Activated CD4-positive, alpha-beta T cell treated with anti-CD3 and anti-CD28 coated beads, Interleukin-2, amount 50 U/mL, for 4 hours (primary cell): ENCODE data around the gene KCNMB3.
"Not testable (repeated sequence)": the region's sequence is repeated elsewhere in the genome, so short reads cannot be mapped to it uniquely, and the experiment has no call there.

Experiments used
- DNase-seq, 2 experiments: peaks; one replicate each; pipeline ENCODE4 v3.0.0-alpha.2; 2020

KCNMB3 gene, protein sequence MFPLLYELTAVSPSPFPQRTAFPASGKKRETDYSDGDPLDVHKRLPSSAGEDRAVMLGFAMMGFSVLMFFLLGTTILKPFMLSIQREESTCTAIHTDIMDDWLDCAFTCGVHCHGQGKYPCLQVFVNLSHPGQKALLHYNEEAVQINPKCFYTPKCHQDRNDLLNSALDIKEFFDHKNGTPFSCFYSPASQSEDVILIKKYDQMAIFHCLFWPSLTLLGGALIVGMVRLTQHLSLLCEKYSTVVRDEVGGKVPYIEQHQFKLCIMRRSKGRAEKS

DNA sequence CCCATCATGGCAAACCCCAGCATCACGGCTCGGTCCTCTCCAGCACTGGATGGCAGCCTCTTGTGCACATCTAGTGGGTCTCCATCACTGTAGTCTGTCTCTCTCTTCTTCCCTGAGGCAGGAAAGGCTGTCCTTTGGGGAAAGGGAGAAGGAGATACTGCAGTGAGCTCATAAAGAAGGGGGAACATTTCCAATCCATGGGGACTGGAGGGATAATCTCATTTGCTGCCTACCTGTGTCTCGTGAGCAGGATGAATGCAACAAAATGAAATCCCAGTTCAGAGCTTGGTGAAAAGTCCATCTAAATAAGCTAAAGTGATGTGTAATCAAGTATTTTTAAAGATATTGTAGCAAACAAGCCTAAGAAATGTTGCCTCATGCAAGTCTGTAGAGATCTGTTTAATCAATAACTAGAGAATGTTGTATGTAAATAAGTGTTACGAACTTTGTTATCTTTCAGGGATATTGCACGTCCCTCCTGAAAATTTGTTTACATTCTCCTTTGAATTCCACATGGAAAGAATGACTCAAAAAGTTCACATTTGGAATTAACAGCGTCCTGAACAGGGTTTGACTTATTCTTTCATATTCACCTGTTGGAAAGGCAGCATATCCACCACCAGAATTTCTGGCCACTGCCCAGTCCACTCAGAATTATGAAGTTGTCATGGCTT, at the start of gene KCNMB3:
KCNMB3 (minus strand) TSS at position 312 of the 674 bp plus-strand sequence; CDS start at position 188, 124 bp downstream.
- no peak for DNase-seq

DNA sequence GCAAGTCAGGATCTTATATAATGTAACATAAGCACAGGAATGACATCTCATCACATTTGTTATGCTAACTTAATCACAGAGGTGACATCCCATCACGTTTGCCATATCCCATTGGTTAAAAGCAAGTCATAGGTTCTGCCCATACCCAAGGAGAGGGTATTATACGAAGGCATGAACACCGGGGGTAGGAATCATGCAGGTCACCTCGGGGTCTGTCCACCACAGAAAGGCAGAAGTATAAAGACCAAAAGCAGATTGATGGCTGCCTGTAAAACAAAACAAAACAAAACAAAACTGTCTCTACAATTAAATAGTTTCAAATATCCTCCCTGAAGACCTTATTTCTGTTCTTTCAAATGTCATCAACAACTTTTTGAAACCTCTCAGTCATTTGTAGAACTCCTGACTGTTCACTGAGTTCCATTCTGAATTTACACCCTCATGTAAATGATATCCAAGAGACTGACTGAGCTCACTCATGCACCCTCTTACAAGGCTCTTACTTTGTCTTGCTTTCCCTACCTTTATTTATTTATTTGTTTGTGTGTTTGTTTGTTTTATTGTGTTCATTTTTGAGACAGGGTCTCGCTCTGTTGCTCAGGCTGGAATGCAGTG, 49.2 kb upstream of the KCNMB3 start:
- no peak for DNase-seq

DNA sequence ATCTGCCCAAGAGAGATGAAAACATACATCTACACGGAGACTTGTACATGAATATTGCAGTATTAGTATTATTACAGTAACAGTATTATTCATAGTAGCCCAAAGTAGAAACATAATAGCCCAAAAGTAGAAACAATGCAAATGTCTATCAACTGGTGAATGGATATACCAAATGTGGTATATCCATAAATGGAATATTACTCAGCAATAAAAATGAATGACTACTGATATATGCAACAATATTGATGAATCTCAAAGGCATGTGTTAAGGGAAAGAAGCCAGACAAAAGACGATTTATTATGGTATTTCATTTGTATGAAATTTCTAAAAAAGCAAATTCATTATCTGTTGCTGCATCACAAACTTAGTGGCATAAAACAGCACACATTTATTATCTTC, 48.4 kb upstream of the KCNMB3 start:
- no peak for DNase-seq

DNA sequence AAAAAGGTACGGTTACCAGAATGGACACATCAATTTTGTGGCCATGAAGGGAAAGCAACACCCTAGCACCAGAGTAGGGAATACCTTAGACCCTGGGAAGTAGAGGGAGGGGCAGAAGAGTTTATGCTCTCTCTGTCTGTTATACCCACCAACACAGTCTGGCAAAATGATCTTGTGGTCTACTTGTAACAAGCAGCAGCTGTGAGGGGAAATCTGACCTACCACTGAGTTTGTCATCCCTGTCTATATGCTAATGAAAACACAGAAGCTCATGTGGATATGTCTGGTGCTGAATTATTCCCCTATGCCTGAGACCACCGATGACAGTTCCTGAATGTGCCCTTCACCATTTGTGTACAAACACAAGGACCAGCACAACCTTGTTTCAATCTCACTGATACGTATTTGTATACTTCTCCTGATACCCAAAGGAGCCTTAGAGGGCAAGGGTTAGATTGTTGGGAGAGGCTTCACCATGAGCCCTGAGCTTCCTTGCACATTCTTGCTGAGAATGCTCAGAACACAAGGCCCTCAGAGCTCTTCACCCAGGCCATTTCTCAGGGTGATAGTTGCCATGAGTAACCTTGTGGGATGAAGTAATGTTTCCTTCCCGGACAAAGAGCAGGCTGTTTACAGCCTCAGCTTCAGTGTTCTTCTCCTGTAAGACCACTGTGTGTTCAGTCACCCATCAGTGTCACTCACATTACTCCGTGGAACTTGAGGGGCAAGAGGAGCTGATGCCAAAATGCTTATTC, 47.2 kb upstream of the KCNMB3 start:
- DNase-seq, result no peak

DNA sequence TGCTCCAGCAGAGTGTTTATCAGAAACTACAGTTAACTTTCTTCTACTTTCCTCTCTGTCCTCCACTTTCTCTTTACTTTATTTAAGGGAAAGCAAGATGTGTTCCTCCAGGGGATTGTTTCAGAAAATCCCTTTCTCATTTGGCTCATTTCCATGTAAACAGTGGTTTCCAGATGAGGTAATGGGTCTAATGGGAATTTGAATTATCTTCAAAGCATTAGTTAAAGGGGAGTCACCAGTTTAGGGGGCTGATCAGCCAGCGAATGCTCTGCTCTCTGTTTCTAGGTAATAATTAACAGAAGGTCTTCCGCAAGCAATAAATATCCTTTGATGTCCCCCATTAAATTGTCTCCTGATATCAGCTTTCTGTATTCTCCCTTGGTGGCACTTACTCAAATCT, 41.5 kb upstream of the KCNMB3 start:
- DNase-seq, result no peak

DNA sequence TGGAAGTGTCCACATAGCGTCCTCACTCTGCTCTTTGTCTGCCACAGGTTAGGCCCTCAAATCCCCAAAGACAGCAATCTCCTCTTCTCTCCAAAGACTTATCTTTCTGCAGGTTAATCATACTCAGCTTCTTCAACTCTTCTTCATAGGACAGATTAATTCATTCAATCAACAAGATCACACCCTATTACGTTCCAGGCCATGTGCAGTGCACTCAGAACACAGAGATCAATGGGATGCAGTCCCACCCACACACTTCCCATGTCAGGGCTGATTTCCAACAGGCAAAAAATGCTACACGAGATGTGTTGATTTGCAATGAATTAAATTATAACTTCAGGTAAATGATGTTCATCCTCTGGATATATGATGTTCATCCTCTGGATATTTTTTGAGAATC, 38.4 kb upstream of the KCNMB3 start:
- no peak for DNase-seq

DNA sequence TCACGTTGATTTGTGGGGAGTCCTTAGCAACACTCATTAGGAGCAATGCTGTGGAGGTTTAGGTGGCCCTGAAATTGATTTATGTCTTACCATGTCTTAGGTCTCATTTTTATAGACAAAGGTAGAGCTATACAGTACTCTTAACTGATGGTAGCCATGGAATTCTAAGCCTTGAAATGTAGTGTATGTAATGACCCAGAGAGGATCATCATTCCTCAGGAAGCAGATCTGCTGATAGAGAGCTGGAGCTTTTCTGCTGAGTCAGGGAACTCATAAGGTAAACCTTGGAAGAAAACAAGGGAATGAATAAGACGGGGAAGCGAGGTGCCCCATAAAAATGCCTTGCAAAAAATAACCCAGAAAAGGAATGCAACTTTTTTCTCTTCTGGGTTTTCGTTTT, 37.9 kb upstream of the KCNMB3 start:
- no peak for DNase-seq

DNA sequence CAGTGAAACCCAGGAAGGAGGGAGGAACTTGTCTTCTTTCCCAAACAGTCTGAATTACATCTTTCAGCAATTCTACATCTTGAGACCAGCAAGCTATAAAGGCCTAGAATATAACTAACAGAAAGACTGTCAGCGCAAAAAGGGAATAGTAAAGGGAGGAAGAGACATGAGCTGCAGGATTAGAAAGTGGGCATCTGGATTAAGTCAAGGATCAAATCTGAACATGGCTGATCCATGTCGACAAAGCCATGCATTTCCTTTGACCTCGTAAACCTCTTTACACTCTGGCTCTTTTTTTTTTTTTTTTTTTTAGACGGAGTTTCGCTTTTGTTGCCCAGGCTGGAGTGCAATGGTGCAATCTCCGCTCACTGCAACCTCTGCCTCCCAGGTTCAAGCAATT, 35.4 kb upstream of the KCNMB3 start:
- no peak for DNase-seq

DNA sequence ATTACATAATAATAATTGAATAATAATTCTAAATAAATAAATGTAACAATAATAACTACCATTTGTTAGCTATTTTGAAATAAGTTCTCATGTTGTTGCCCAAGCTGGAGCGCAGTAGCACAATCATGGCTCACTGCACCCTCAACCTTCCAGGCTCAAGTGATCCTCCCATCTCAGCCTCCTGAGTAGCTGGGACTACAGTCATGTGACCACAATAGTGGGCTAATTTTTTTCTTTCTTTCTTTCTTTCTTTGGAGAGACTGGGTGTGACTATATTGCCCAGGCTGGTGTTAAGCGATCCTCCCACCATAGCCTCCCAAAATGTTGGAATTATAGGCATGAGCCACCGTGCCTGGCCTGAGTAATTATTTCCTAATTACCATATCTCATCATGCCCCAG, 30.9 kb upstream of the KCNMB3 start:
- no peak for DNase-seq

DNA sequence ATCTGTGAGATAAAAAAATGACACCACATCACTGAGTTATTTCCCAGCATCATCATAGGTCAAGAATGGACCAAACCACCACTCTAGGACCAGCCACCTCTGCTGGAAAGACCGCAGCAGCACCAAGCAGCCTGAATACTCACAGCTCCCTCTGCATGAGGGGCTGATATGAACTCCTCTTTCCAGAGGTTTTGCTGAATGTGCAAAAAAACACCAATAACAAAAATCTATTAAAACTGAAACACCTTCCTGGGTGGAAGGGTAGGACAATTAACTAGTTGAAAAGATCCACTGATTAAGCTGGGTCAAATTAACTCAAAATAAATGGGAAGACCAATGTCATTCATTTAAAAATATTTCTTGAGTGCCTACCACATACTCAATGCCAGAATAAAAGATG, 28.9 kb upstream of the KCNMB3 start:
- no peak for DNase-seq

DNA sequence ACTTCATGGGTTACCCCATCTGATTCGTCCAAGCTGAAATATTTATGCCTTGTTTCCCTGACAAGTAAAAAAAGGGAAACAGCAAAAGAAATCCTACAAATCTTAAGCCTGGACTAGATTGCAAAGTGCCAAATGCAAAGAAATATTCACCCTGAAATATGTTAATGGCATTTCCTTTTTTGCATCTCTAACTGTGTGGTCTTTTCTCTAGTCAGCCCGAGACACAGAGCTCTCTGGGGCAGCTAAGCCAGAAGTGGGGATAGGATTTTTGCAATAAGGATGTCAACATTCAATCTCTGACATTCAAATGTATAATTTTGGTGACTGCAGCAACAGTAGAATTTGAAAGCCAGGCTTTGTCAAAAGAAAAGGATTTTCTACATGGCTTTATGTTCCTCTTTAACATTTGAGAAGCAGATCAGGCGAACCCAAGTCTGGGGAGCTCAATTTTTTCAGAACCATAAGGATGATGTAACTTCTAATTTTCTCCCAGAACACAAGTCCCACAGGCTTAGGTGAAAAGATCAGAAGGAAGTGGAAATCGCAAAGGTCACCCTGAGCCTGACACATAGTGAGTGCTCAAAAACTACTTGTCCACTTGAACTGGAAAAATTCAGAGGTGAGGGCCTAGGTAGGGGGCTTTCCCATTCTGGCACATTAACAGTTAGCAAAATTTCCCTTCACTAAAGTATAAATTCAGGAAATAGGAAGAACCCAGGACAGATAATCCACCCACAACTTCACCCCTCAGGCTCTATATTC, 28.2 kb upstream of the KCNMB3 start:
- DNase-seq, result no peak

DNA sequence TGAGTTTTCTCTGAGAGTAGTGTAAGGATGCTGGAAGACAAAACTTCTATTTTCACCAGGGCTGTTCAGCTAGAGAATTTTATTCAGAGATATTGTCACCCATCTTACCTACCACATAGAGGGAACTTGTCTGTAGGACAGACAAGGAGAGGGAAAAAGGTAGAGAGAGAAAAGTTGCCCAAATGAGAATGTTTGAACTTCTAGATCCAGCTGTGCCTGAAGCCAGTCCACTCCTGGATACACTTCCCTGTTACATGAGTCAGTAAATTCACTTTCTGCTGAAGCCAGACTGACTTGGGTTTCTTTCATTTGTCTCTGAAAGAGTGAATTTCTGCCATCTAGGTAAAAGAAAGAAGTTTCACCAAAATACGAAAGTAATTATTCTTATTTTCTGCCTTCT, 27.2 kb upstream of the KCNMB3 start:
- DNase-seq, result no peak

DNA sequence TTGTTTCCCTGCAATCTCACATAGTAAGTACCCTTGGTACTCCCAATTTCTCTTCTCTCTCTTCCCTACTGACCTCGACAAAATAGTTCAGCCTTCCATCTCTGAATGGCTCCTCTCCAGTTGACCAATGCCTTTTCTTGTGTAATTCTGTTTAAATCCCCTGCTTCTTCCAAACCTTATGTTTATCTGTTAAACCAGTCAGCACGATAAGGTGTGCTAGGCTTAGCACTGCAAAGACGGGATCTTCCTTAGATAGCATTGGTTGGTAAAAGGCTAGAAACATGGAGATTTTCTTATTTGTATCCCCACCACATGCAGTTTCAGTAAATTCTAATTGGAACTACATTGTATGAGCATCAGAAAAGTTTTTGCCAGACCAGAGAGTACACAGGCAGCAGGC, 25.8 kb upstream of the KCNMB3 start:
- DNase-seq, result no peak

DNA sequence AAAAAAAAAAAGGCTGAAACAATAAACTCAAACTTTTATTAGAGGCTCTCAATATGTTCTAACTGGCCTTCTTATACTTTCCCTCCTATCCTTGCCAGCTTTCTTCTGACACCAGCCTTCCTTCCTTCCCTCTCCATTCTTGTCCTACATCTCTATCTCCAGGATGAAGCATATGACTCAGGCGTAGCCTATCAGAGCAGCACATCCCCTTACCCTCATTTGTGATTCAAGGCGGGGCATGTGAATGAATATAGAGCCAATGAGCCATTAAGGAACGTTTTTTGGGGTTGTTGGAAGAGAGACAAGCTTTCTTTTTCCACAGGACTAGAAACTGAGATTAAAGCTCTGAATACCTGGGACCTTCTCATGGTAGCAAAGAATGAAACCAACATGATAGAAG, 25.1 kb upstream of the KCNMB3 start:
- DNase-seq, result no peak

DNA sequence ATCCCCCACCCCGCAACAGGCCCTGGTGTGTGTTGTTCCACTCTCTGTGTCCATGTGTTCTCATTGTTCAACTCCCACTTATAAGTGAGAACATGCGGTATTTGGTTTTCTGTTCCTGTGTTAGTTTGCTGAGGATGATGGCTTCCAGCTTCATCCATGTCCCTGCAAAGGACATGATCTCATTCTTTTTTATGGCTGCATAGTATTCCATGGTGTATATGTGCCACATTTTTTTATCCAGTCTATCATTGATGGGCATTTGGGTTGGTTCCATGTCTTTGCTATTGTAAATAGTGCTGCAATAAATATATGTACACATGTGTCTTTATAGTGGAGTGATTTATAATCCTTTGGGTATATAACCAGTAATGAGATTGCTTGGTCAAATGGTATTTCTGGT, 23.5 kb upstream of the KCNMB3 start:
- not testable (repeated sequence) for DNase-seq

DNA sequence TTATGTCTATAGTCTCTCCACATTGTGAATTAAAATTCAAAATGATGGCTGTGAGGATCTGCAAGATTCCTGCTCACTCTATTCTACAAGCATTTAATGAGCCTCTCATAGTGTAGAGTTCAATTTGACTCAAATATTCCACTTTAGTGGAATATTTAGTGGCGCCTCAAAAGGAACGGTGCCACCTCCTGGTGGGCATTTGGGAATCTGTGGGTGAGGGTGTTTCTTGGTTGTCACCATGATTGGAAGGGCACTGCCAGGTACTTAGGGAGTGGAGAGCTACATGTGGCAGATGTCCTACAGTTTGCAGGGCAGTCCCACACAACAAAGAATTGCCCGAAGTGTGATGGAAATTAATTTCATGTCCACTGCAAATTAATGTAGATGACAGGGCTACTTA, 21.5 kb upstream of the KCNMB3 start:
- DNase-seq, result no peak

DNA sequence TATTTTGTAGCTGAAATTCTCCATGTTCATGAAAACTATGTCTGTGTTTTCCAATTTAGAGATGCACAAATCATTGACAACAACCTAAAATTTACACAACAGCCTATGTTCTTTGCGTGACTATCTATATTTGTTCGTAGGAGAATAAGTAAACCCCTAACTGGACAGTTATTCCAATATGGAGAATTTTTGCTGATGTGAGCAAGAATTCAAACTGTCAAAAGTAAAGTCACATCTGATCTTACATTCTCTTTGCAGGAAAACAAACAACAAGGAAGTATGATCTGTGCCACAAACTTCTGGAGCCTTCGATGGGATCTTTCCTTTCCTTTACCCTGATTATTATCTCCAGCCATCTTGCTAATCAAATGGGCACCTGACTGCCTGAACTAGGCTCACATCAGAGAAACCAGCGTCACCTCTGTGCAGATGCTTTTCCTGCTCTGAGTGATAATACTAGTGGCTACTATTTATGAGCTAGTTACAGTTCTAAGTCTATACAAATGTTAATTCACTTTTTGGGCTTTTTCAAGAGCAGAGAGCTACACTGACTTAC, 18.3 kb upstream of the KCNMB3 start:
- DNase-seq, result no peak

DNA sequence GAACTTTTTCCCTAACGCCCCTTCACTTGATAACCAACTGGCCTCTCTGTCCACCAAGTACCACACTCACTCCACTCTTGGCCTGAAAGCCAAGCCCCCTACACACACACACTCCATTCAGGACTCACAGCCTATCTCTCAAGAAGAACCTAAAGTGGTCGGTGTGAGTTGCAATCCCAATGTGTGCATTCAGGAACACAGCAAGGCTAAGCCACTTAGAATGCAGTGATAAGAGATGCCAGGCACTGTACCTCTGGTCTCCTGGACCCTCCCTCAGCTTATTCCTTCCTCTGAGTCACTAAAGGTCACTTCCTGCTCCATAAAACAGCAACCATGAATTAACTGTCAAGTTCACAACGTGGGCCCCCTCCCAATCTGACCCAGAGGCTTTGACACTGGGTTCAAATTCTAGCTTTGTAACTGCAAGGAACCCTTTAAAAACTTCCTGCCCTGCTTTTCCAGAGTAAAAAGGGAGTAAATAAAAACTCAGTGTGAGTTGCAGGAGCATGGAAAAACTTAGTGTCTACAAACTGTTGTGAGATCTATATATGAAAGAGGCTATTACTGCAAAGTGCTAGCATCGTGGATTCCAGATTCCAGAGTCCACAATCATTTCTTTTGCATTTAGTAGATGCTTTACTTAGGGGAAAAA, 17.6 kb upstream of the KCNMB3 start:
- no peak for DNase-seq

DNA sequence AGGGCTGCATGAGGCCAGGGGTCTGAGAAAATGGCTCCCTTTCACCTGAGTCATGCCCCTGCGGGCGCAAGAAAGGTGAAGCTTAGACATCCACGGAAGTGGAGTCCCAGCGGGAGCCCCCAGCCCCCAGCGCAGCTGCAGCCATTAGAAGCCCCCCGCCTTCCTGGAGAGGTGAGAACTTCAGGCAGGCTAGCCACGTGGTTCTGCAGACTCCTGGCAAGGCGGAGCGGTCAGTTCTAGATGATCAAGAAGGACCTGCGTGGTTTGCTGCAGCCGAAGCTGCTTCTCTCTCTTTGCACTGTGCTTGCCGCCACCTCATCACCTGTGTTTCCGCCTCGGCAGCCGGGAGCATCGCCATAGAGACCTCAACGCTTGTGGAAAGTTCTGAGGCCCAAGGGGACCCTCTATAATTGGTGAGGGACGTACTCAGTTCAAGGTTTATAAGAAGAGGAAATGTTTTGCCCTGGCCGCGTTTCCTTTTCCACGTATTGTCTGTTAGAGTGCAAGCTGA, 15.8 kb upstream of the KCNMB3 start:
- no peak for DNase-seq

DNA sequence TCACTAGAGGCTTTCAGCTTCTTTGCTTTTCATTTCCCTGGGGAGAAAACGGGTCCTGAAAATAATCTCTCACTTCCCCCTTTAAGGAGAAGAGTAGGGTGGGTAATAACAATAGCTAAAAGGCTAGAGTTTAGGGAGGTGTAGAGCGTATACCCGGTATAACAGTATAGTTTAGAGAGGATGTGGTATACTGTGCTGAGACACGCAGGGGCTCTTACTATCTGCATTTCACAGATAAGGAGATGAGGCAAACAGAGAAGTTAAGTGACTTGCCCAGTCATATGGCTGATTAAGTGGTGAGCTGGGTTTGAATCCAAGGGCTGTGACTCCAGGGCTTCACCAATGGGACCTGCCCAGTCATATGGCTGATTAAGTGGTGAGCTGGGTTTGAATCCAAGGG, 15.0 kb upstream of the KCNMB3 start:
- DNase-seq, result no peak

DNA sequence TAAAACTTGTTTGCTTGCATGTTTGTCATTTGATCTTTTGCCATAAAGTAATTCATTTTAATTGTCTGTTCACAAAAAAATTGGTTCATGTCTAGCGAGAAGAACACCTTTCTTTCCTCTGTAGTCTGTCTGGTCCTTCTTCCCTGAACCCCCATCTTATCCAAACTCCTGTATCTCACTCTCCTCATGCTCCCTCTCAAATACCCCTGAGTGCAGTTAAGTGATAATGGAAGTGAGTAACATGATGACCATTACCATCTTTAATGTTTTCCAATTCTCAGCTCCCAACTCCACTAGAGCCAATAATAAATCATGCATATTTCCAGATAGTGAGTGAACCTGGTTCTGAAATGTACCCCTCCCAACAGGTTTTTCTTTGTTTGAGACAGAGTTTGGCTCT, 14.2 kb upstream of the KCNMB3 start:
- no peak for DNase-seq

DNA sequence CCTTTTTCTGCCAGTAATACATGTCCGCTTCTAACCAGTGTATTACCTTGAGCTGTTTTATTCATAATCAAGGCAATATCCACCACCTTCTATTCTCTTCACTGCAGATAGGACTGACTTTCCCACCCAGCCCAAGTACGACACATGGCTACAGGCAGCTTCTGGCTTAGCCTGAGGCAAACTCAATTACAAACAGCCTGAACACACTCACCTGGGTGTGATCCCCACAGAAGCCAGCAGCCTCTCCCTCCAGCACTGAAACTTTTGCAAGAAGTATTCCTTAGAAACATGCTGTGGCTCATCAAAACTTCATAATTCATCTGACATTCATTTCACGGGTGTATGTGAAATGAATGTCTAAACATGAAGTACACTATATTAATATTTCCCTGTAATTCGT, 13.5 kb upstream of the KCNMB3 start:
- DNase-seq, result no peak
